Fibroblast of gingiva (primary cell): ENCODE measurements around the gene EYA2.

Experiments
- DNase-seq: peaks from one replicate; pipeline ENCODE4 v3.0.0-alpha.2; 2011; ENCODE audit warnings: low read depth

Gene EYA2

GRCh38 chr20:47113362-47114109, 218.9 kb downstream of the EYA2 start:
- DNase-seq = no peak

- DNase-seq = no peak
Observed at GRCh38 chr20:47115694-47116093, 221.1 kb downstream of the EYA2 start.

GRCh38 chr20:47117371-47117770, 222.7 kb downstream of the EYA2 start:
- DNase-seq = no peak

- DNase-seq = no peak
Observed at GRCh38 chr20:47117773-47118172, 223.1 kb downstream of the EYA2 start.

GRCh38 chr20:47118206-47118605, 223.6 kb downstream of the EYA2 start:
- DNase-seq = no peak

GRCh38 chr20:47118641-47119040, 224.0 kb downstream of the EYA2 start:
- no peak for DNase-seq

- DNase-seq = no peak
Observed at GRCh38 chr20:47120346-47120936, 225.8 kb downstream of the EYA2 start.

- no peak for DNase-seq
Observed at GRCh38 chr20:47122560-47122959, 227.9 kb downstream of the EYA2 start.

- peak; percentile 45 for DNase-seq
Observed at GRCh38 chr20:47124181-47124717, 229.6 kb downstream of the EYA2 start.

- no peak for DNase-seq
Observed at GRCh38 chr20:47125508-47125757, 230.8 kb downstream of the EYA2 start.

- peak; percentile 43 for DNase-seq
Observed at GRCh38 chr20:47125758-47126591, 231.3 kb downstream of the EYA2 start.

GRCh38 chr20:47126709-47127108, 232.1 kb downstream of the EYA2 start:
- DNase-seq = peak; percentile 79

- no peak for DNase-seq
Observed at GRCh38 chr20:47127546-47127945, 232.9 kb downstream of the EYA2 start.

GRCh38 chr20:47127999-47128398, 233.4 kb downstream of the EYA2 start:
- DNase-seq = no peak

- no peak for DNase-seq
Observed at GRCh38 chr20:47129306-47129705, 234.7 kb downstream of the EYA2 start.

GRCh38 chr20:47133809-47134456, 239.3 kb downstream of the EYA2 start:
- peak; percentile 84 for DNase-seq

- no peak for DNase-seq
Observed at GRCh38 chr20:47136782-47137181, 242.1 kb downstream of the EYA2 start.

GRCh38 chr20:47137231-47137870, 242.7 kb downstream of the EYA2 start:
- DNase-seq = no peak

GRCh38 chr20:47139934-47140535, 245.4 kb downstream of the EYA2 start:
- no peak for DNase-seq

GRCh38 chr20:47141350-47141921, 246.8 kb downstream of the EYA2 start:
- DNase-seq = no peak
